ENCODE measurements around the gene SLC28A1. TPM values are rescaled to one million over a fixed set of nuclear protein-coding genes. Genes with fewer than 3 reads are reported as not detected.
A peak's percentile ranks its signal among the peaks of the same experiment; 100 is the strongest.

The SLC28A1 gene
- total RNA-seq, 1 experiment from 2014 or later, result not detected

GRCh38 chr15:84894736-84895425 is 10.4 kb downstream of the SLC28A1 start:
- H3K36me3 ChIP-seq (ENCODE audit: control insufficient read depth in 1 of 2, insufficient read depth in 2 of 2, low read length in 2 of 2), result no peaks in the 10 kb centered on the region
- no peaks in the 10 kb centered on the region for H3K27me3 ChIP-seq (ENCODE audit: insufficient read depth, low read length)
- intact Hi-C loops (cut with micrococcal nuclease), result no loop called here
- no peak overlapping the region for H3K4me2 ChIP-seq (ENCODE audit: low read length)
- ChIA-PET CTCF (no interaction called here), RAD21 (ENCODE audit: low non-redundant PET in 1 of 2, low total read pairs in 2 of 2, uncharacterized antibody in 2 of 2, unreplicated experiment in 2 of 2) (no interaction called here), POLR2A (no interaction called here)
- no peak overlapping the region for H3K4me3 ChIP-seq (replicated peaks in 1 of 2; ENCODE audit: low read depth in 1 of 2, low read length in 2 of 2)
- DNase-seq (ENCODE audit: low read depth, low spot score) (no peak), ATAC-seq (peak; percentile 54)
- no peak overlapping the region for H2AFZ ChIP-seq (ENCODE audit: low read depth, low read length, poor library complexity, severe bottlenecking)
- no TSS peak for BruUV-seq (replicated peaks)
- no peaks in the 10 kb centered on the region for H4K20me1 ChIP-seq (ENCODE audit: insufficient read depth)
- no peaks in the 10 kb centered on the region for H3K79me2 ChIP-seq (ENCODE audit: insufficient read depth, low read length)
- H3K4me1 ChIP-seq (ENCODE audit: control insufficient read depth in 1 of 2, insufficient read depth in 2 of 2, low read length in 2 of 2), result peaks cover 0 to 10% of the 10 kb centered on the region in 2 experiments; a peak in 1 of 4 replicates
- H3K9me3 ChIP-seq (ENCODE audit: control insufficient read depth in 1 of 2, insufficient read depth in 1 of 2, low read depth in 1 of 2, low read length in 2 of 2), result no peaks in the 10 kb centered on the region
- H3K9me2 ChIP-seq (ENCODE audit: insufficient read depth), result no peaks in the 10 kb centered on the region
- TF ChIP-seq EZH2phosphoT487 (IDR thresholded peaks at IDR 0.05; ENCODE audit: borderline replicate concordance) (no peak), REST (IDR thresholded peaks at IDR 0.05; ENCODE audit: low read depth) (no peak), ELF1 (IDR thresholded peaks at IDR 0.05; ENCODE audit: borderline replicate concordance, low read depth) (no peak), ATF3 (IDR thresholded peaks at IDR 0.05) (no peak)
- H3K27ac ChIP-seq (ENCODE audit: low read depth, low read length), result no peak overlapping the region
- H3K9ac ChIP-seq (ENCODE audit: low read length), result no peak overlapping the region

GRCh38 chr15:84898761-84899160 is 14.3 kb downstream of the SLC28A1 start:
- intact Hi-C loops (cut with micrococcal nuclease), result no loop called here
- CTCF ChIA-PET, result no interaction called here

More at GRCh38 chr15:84898761-84899160, 14.3 kb downstream of the SLC28A1 start:
- ChIA-PET RAD21 (ENCODE audit: low non-redundant PET in 1 of 2, low total read pairs in 2 of 2, uncharacterized antibody in 2 of 2, unreplicated experiment in 2 of 2) (no interaction called here), POLR2A (no interaction called here)
- ATAC-seq, result no peak
- Histone ChIP-seq H3K9me3 (ENCODE audit: control insufficient read depth in 1 of 2, insufficient read depth in 1 of 2, low read depth in 1 of 2, low read length in 2 of 2) (no peaks in the 10 kb centered on the region), H3K4me1 (ENCODE audit: control insufficient read depth in 1 of 2, insufficient read depth in 2 of 2, low read length in 2 of 2) (peaks cover 0 to 10% of the 10 kb centered on the region in 2 experiments; a peak in 1 of 4 replicates), H3K9ac (ENCODE audit: low read length) (no peak overlapping the region), H3K79me2 (ENCODE audit: insufficient read depth, low read length) (no peaks in the 10 kb centered on the region), H2AFZ (ENCODE audit: low read depth, low read length, poor library complexity, severe bottlenecking) (no peak overlapping the region), H3K9me2 (ENCODE audit: insufficient read depth) (no peaks in the 10 kb centered on the region), H4K20me1 (ENCODE audit: insufficient read depth) (no peaks in the 10 kb centered on the region), H3K4me3 (replicated peaks in 1 of 2; ENCODE audit: low read depth in 1 of 2, low read length in 2 of 2) (no peak overlapping the region), H3K27me3 (ENCODE audit: insufficient read depth, low read length) (no peaks in the 10 kb centered on the region), H3K27ac (ENCODE audit: low read depth, low read length) (no peak overlapping the region), H3K36me3 (ENCODE audit: control insufficient read depth in 1 of 2, insufficient read depth in 2 of 2, low read length in 2 of 2) (no peaks in the 10 kb centered on the region), H3K4me2 (ENCODE audit: low read length) (no peak overlapping the region)
- BruUV-seq (replicated peaks), result no TSS peak
- TF ChIP-seq ATF3 (IDR thresholded peaks at IDR 0.05), result no peak
- no peak for TF ChIP-seq TCF7L2 (IDR thresholded peaks at IDR 0.05; ENCODE audit: borderline replicate concordance, extremely low read depth, insufficient read depth, insufficient read length)
- no peak for TF ChIP-seq ZNF274 (IDR thresholded peaks at IDR 0.05; ENCODE audit: low read depth, low read length)
- TF ChIP-seq EGR1 (IDR thresholded peaks at IDR 0.05; ENCODE audit: low read depth), result no peak
- TF ChIP-seq SP1 (IDR thresholded peaks at IDR 0.05; ENCODE audit: low read depth), result no peak
- no peak for DNase-seq (ENCODE audit: low read depth, low spot score)
